Panc1 (cell line): ENCODE data around the gene PNPT1. TPM values are rescaled to one million over a fixed set of nuclear protein-coding genes. Genes with fewer than 3 reads are reported as not detected.

ENCODE experiments used
- ATAC-seq: fragments of 200-7000 bp; cut with Tn5 transposase; 2 replicates; pipeline ENCODE4 v1.9.1; 2020; ENCODE audit warnings: mild to moderate bottlenecking, moderate library complexity
- BruUV-seq: library from RNA; stranded (reverse); fragments of 400-500 nt; replicated peaks from 2 replicates; lab custom pipeline; 2021; lab: Mats Ljungman, UMichigan
- CTCF ChIA-PET: fragments of 300-600 bp; sonication (Branson Sonifier 250); formaldehyde crosslinking; loops from one replicate; lab custom pipeline; 2022; ENCODE audit warnings: antibody characterized with exemption; lab: Charles Lee
- POLR2A ChIA-PET: fragments of 300-600 bp; sonication (Branson Sonifier 250); formaldehyde crosslinking; loops from one replicate; lab custom pipeline; 2022; ENCODE audit warnings: antibody characterized with exemption; lab: Charles Lee
- DNase-seq: peaks from one replicate; pipeline ENCODE4 v3.0.0-alpha.2; 2010; ENCODE audit warnings: low read depth, low spot score
- H3K27ac ChIP-seq: 2 replicates; pipeline ENCODE4 v1.5.1; 2011; ENCODE audit warnings: mild to moderate bottlenecking, low read length, inconsistent platforms
- H3K27me3 ChIP-seq: fragments of 200-500 bp; sonication (Bioruptor generic); 2 replicates; pipeline ENCODE4 v1.6.0; 2014; ENCODE audit warnings: low read length, inconsistent platforms; ENCODE audit not compliant: control insufficient read depth, insufficient read depth
- H3K36me3 ChIP-seq: fragments of 200-500 bp; sonication (Bioruptor generic); 2 replicates; pipeline ENCODE4 v1.5.1; 2014; ENCODE audit warnings: inconsistent platforms, mild to moderate bottlenecking, low read length, moderate library complexity; ENCODE audit not compliant: control insufficient read depth, insufficient read depth
- H3K4me1 ChIP-seq: 2 replicates; pipeline ENCODE4 v1.5.1; 2011; ENCODE audit warnings: inconsistent platforms, mild to moderate bottlenecking, low read length, moderate library complexity; ENCODE audit not compliant: control insufficient read depth, insufficient read depth
- H3K4me3 ChIP-seq, 2 experiments: 2 replicates each; pipeline ENCODE4 v1.5.1; 2011 to 2012; ENCODE audit warnings: low read depth in 2 of 2, low read length in 2 of 2, mild to moderate bottlenecking in 2 of 2, inconsistent platforms in 1 of 2, moderate library complexity in 1 of 2
- H3K9me3 ChIP-seq: fragments of 200-500 bp; sonication (Bioruptor generic); 2 replicates; pipeline ENCODE4 v1.5.1; 2014; ENCODE audit warnings: low read depth, mild to moderate bottlenecking, inconsistent platforms, low read length, moderate library complexity; ENCODE audit not compliant: control insufficient read depth, insufficient read depth
- CTCF ChIP-seq: fragments of 450-650 bp; IDR thresholded peaks from 2 replicates; pipeline ENCODE4 v1.5.1; 2017; ENCODE audit warnings: mild to moderate bottlenecking
- POLR2AphosphoS5 ChIP-seq: IDR thresholded peaks from 2 replicates; pipeline ENCODE4 v1.6.1; 2012; ENCODE audit warnings: mild to moderate bottlenecking, low read depth, low read length, moderate library complexity
- REST ChIP-seq, 2 experiments: IDR thresholded peaks; 2 replicates each; pipeline ENCODE4 v1.6.1; 2011 to 2012; ENCODE audit warnings: low read depth in 2 of 2, control low read depth in 1 of 2, low read length in 1 of 2, mild to moderate bottlenecking in 1 of 2, moderate library complexity in 1 of 2; ENCODE audit not compliant: insufficient read depth in 1 of 2
- SIN3A ChIP-seq: IDR thresholded peaks from 2 replicates; pipeline ENCODE4 v1.6.1; 2012; ENCODE audit warnings: low read depth, mild to moderate bottlenecking, low read length, moderate library complexity, borderline replicate concordance; ENCODE audit not compliant: insufficient read depth
- TCF7L2 ChIP-seq: IDR thresholded peaks from 2 replicates; pipeline ENCODE4 v1.6.1; 2011; ENCODE audit warnings: mild to moderate bottlenecking, low read depth, low read length, inconsistent platforms
- in situ Hi-C: cut with HindIII; loops from 2 replicates; pipeline ENCODE4 v1.10.0; 2016; ENCODE audit warnings: low sequenced_read_pairs, low pct_unique_long_range_greater_than_20kb
- intact Hi-C: fragments of 100-400 bp; cut with micrococcal nuclease; formaldehyde crosslinking; loops from one replicate; pipeline ENCODE4 v1.10.0; 2022; ENCODE audit not compliant: unreplicated experiment
- total RNA-seq: library from RNA; stranded (reverse); gene quantifications from one replicate; pipeline ENCODE4 v1.2.1, GENCODE V29; 2021; ENCODE audit not compliant: unreplicated experiment

The PNPT1 gene
- total RNA-seq, 1 experiment from 2014 or later, result 50.1 TPM

- BruUV-seq, result no TSS peak
- Histone ChIP-seq H3K4me1 (no peaks in the 10 kb centered on the region), H3K9me3 (no peaks in the 10 kb centered on the region), H3K27ac (no peak overlapping the region), H3K4me3 (no peak overlapping the region), H3K27me3 (no peaks in the 10 kb centered on the region), H3K36me3 (peaks cover 9% of the 10 kb centered on the region; the same call in 1 of the 2 replicates)
- TF ChIP-seq CTCF (no peak), POLR2AphosphoS5 (no peak), SIN3A (no peak), REST (IDR thresholded peaks at IDR 0.05; ENCODE audit: insufficient read depth in 1 of 2, low read depth in 2 of 2, low read length in 1 of 2) (no peak), TCF7L2 (no peak)
- ChIA-PET CTCF (no interaction called here), POLR2A (no interaction called here)
- DNase-seq (no peak), ATAC-seq (no peak)
- in situ Hi-C loops, result no loop called here
- intact Hi-C loops, result no loop called here
Measured at GRCh38 chr2:55607717-55608116, 85.9 kb downstream of the PNPT1 start.

GRCh38 chr2:55604027-55604565 is 89.5 kb downstream of the PNPT1 start:
- CTCF ChIA-PET, result no interaction called here
- no TSS peak for BruUV-seq
- no peaks in the 10 kb centered on the region for H3K9me3 ChIP-seq
- no peak for ATAC-seq
- intact Hi-C loops (no loop called here), in situ Hi-C loops (no loop called here)
- POLR2A ChIA-PET, result interaction anchor here (0.6 to 0.7 kb wide), 4 partner anchors 10 to 633 kb away, joined by 4 to 6 read pairs (median 4); no protein-coding TSS in a partner anchor
- H3K4me3 ChIP-seq, result no peak overlapping the region
- H3K27me3 ChIP-seq, result no peaks in the 10 kb centered on the region
- no peak overlapping the region for H3K27ac ChIP-seq
- peaks cover 5% of the 10 kb centered on the region; the same call in 1 of the 2 replicates for H3K36me3 ChIP-seq
- H3K4me1 ChIP-seq, result no peaks in the 10 kb centered on the region
- no peak for DNase-seq
- TF ChIP-seq CTCF (no peak), SIN3A (no peak), TCF7L2 (no peak), REST (IDR thresholded peaks at IDR 0.05; ENCODE audit: insufficient read depth in 1 of 2, low read depth in 2 of 2, low read length in 1 of 2) (no peak), POLR2AphosphoS5 (no peak)
